ENCODE measurements around the gene ZIM2. TPM values are rescaled to one million over a fixed set of nuclear protein-coding genes. Genes with fewer than 3 reads are reported as not detected.

Gene ZIM2
- total and polyA plus RNA-seq, 2 experiments from 2014 or later, result not detected

DNA sequence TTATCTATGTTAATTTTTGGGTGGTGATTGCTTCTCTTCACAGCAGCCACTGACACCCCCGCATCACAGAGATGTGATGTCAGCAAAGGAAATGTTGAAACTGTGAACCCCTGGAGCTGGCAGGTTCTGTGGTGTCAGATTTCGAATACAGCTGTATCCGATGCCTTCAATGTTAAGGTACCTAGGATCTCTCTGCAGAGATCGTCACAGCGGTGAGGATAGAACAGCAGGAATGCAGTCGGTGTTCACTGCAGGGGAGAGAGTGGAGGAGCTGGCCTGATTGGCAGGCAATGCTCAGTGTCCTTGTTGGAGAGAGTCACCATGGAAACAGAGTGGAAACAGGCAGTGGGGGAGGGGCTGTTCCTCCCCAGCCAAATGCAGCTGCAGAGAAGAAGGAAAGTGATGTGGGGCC, 89.4 kb downstream of the ZIM2 start:
- TF ChIP-seq POLR2AphosphoS5 (IDR thresholded peaks at IDR 0.05; ENCODE audit: low read depth), result no peak
- no peak for TF ChIP-seq STAT1 (IDR thresholded peaks at IDR 0.05; ENCODE audit: unreplicated experiment)
- TF ChIP-seq, protein P1, sequence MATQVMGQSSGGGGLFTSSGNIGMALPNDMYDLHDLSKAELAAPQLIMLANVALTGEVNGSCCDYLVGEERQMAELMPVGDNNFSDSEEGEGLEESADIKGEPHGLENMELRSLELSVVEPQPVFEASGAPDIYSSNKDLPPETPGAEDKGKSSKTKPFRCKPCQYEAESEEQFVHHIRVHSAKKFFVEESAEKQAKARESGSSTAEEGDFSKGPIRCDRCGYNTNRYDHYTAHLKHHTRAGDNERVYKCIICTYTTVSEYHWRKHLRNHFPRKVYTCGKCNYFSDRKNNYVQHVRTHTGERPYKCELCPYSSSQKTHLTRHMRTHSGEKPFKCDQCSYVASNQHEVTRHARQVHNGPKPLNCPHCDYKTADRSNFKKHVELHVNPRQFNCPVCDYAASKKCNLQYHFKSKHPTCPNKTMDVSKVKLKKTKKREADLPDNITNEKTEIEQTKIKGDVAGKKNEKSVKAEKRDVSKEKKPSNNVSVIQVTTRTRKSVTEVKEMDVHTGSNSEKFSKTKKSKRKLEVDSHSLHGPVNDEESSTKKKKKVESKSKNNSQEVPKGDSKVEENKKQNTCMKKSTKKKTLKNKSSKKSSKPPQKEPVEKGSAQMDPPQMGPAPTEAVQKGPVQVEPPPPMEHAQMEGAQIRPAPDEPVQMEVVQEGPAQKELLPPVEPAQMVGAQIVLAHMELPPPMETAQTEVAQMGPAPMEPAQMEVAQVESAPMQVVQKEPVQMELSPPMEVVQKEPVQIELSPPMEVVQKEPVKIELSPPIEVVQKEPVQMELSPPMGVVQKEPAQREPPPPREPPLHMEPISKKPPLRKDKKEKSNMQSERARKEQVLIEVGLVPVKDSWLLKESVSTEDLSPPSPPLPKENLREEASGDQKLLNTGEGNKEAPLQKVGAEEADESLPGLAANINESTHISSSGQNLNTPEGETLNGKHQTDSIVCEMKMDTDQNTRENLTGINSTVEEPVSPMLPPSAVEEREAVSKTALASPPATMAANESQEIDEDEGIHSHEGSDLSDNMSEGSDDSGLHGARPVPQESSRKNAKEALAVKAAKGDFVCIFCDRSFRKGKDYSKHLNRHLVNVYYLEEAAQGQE (IDR thresholded peaks at IDR 0.05; ENCODE audit: unreplicated experiment), result no peak
- no peak for TF ChIP-seq ZNF114 (CRISPR knock-in tag; IDR thresholded peaks at IDR 0.05)
- no peak for TF ChIP-seq JUNB (IDR thresholded peaks at IDR 0.05; ENCODE audit: unreplicated experiment)
- no peak for TF ChIP-seq EZH2 (IDR thresholded peaks at IDR 0.05; ENCODE audit: low read depth, unreplicated experiment)
- TF ChIP-seq CREB1 (CRISPR knock-in tag; IDR thresholded peaks at IDR 0.05; ENCODE audit: low read depth), result no peak
- no peak for TF ChIP-seq CTCF (conservative IDR thresholded peaks at IDR 0.05; ENCODE audit: low read depth in 2 of 2)
- no peaks in the 10 kb centered on the region for H3K4me1 Mint-ChIP-seq

DNA sequence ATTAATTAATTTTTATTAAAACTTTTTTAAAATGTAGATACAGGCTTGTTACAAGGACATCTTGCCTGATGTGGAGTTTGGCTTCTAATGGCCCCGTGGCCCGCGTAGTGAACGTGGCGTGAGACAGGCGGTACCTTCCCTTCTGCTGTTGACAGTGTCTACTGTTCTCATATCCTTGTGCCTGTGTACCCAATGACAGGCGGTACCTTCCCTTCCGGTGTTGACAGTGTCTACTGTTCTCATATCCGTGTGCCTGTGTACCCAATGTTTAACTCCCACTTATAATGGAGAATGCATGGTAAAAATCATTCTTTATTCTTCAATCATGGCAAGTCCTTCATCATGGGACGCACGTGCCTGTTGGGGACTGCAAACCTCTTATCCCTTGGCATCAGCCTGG, 89.9 kb downstream of the ZIM2 start:
- Mint-ChIP-seq H3K27me3 (ENCODE audit: insufficient read depth, low read depth, poor library complexity) (peaks cover 5% of the 10 kb centered on the region), H3K4me3 (no peak overlapping the region), H3K36me3 (ENCODE audit: low read depth) (peaks cover 41% of the 10 kb centered on the region), H3K27ac (no peak overlapping the region), H3K9me3 (peaks cover 97% of the 10 kb centered on the region), H3K4me1 (no peaks in the 10 kb centered on the region)
- Histone ChIP-seq H3K36me3 (ENCODE audit: insufficient read depth) (no peaks in the 10 kb centered on the region; the same call in 1 of the 2 replicates), H3K4me2 (no peak overlapping the region), H3K79me2 (replicated peaks; ENCODE audit: insufficient read depth) (no peaks in the 10 kb centered on the region), H3K27me3 (ENCODE audit: insufficient read depth) (no peaks in the 10 kb centered on the region), H3K27ac (ENCODE audit: low read depth) (no peak overlapping the region), H3F3A (replicated peaks; ENCODE audit: low read depth) (no peaks in the 10 kb centered on the region), H2AFZ (no peak overlapping the region), H3K9me2 (ENCODE audit: insufficient read depth) (no peaks in the 10 kb centered on the region), H4K20me1 (replicated peaks; ENCODE audit: insufficient read depth) (no peaks in the 10 kb centered on the region), H3K4me1 (ENCODE audit: insufficient read depth) (no peaks in the 10 kb centered on the region), H3K4me3 (no peak overlapping the region)
- TF ChIP-seq, protein P2, sequence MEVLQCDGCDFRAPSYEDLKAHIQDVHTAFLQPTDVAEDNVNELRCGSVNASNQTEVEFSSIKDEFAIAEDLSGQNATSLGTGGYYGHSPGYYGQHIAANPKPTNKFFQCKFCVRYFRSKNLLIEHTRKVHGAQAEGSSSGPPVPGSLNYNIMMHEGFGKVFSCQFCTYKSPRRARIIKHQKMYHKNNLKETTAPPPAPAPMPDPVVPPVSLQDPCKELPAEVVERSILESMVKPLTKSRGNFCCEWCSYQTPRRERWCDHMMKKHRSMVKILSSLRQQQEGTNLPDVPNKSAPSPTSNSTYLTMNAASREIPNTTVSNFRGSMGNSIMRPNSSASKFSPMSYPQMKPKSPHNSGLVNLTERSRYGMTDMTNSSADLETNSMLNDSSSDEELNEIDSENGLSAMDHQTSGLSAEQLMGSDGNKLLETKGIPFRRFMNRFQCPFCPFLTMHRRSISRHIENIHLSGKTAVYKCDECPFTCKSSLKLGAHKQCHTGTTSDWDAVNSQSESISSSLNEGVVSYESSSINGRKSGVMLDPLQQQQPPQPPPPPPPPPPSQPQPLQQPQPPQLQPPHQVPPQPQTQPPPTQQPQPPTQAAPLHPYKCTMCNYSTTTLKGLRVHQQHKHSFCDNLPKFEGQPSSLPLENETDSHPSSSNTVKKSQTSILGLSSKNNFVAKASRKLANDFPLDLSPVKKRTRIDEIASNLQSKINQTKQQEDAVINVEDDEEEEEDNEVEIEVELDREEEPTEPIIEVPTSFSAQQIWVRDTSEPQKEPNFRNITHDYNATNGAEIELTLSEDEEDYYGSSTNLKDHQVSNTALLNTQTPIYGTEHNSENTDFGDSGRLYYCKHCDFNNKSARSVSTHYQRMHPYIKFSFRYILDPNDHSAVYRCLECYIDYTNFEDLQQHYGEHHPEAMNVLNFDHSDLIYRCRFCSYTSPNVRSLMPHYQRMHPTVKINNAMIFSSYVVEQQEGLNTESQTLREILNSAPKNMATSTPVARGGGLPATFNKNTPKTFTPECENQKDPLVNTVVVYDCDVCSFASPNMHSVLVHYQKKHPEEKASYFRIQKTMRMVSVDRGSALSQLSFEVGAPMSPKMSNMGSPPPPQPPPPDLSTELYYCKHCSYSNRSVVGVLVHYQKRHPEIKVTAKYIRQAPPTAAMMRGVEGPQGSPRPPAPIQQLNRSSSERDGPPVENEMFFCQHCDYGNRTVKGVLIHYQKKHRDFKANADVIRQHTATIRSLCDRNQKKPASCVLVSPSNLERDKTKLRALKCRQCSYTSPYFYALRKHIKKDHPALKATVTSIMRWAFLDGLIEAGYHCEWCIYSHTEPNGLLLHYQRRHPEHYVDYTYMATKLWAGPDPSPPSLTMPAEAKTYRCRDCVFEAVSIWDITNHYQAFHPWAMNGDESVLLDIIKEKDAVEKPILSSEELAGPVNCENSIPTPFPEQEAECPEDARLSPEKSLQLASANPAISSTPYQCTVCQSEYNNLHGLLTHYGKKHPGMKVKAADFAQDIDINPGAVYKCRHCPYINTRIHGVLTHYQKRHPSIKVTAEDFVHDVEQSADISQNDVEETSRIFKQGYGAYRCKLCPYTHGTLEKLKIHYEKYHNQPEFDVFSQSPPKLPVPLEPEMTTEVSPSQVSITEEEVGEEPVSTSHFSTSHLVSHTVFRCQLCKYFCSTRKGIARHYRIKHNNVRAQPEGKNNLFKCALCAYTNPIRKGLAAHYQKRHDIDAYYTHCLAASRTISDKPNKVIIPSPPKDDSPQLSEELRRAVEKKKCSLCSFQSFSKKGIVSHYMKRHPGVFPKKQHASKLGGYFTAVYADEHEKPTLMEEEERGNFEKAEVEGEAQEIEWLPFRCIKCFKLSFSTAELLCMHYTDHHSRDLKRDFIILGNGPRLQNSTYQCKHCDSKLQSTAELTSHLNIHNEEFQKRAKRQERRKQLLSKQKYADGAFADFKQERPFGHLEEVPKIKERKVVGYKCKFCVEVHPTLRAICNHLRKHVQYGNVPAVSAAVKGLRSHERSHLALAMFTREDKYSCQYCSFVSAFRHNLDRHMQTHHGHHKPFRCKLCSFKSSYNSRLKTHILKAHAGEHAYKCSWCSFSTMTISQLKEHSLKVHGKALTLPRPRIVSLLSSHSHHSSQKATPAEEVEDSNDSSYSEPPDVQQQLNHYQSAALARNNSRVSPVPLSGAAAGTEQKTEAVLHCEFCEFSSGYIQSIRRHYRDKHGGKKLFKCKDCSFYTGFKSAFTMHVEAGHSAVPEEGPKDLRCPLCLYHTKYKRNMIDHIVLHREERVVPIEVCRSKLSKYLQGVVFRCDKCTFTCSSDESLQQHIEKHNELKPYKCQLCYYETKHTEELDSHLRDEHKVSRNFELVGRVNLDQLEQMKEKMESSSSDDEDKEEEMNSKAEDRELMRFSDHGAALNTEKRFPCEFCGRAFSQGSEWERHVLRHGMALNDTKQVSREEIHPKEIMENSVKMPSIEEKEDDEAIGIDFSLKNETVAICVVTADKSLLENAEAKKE (CRISPR knock-in tag; IDR thresholded peaks at IDR 0.05), result no peak
- TF ChIP-seq EZH2 (IDR thresholded peaks at IDR 0.05; ENCODE audit: low read depth, unreplicated experiment) (no peak), NANOG (IDR thresholded peaks at IDR 0.05; ENCODE audit: borderline replicate concordance) (no peak), CREB1 (CRISPR knock-in tag; IDR thresholded peaks at IDR 0.05; ENCODE audit: low read depth) (no peak)
- DNase-seq (ENCODE audit: low spot score) (no peak), ATAC-seq (no peak)

More for the DNA sequence above, 89.4 kb downstream of the ZIM2 start:
- no peak for DNase-seq (ENCODE audit: low spot score)
- ATAC-seq, result no peak
- H3K4me2 ChIP-seq, result no peak overlapping the region
- peaks cover 5% of the 10 kb centered on the region for H3K27me3 Mint-ChIP-seq (ENCODE audit: insufficient read depth, low read depth, poor library complexity)
- no peak overlapping the region for H3K27ac ChIP-seq (ENCODE audit: low read depth)
- H3K36me3 ChIP-seq (ENCODE audit: insufficient read depth), result no peaks in the 10 kb centered on the region; the same call in 1 of the 2 replicates
- H3K4me1 ChIP-seq (ENCODE audit: insufficient read depth), result no peaks in the 10 kb centered on the region
- H3K9me2 ChIP-seq (ENCODE audit: insufficient read depth), result no peaks in the 10 kb centered on the region
- no peak overlapping the region for H3K4me3 ChIP-seq
- no peak overlapping the region for H2AFZ ChIP-seq
- H3K36me3 Mint-ChIP-seq (ENCODE audit: low read depth), result peaks cover 43% of the 10 kb centered on the region
- no peaks in the 10 kb centered on the region for H3F3A ChIP-seq (replicated peaks; ENCODE audit: low read depth)
- H3K27ac Mint-ChIP-seq, result no peak overlapping the region
- H3K79me2 ChIP-seq (replicated peaks; ENCODE audit: insufficient read depth), result no peaks in the 10 kb centered on the region
- H3K9me3 Mint-ChIP-seq, result peaks cover 97% of the 10 kb centered on the region
- H3K4me3 Mint-ChIP-seq, result no peak overlapping the region
- H4K20me1 ChIP-seq (replicated peaks; ENCODE audit: insufficient read depth), result no peaks in the 10 kb centered on the region
- no peaks in the 10 kb centered on the region for H3K27me3 ChIP-seq (ENCODE audit: insufficient read depth)
